Renal cortical epithelial cell (primary cell): ENCODE measurements around the gene PSMB9. TPM values are rescaled to one million over a fixed set of nuclear protein-coding genes. Genes with fewer than 3 reads are reported as not detected.

Source experiments
- DNase-seq: peaks from one replicate; pipeline ENCODE4 v3.0.0-alpha.2; 2011; ENCODE audit warnings: low read depth
- total RNA-seq: library from RNA; depleted of rRNA; stranded (reverse); fragments of >200 nt; gene quantifications from 2 replicates; pipeline ENCODE4 v1.2.3, GENCODE V29; 2014

PSMB9 gene
- total RNA-seq, 1 donor from 2014 or later, result 8.3 TPM

DNA sequence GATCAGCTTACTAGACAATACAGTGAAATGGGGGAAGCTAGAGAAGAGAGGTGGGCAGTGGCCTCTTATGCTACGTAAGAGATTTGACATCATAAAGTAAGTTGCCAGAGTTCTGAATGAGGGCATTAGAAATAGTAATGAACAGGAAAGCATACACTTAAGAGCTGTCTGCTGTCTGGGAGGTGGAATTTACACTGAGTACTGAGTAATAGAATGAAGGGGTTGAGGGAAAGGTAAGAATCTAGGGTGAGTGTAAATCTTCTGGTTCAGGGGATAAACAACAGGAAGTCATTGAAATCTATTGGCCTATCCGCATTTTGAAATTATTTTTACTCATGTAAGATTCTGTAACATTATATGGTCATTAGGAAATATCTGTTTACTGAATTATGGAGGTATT, 51.1 kb downstream of the PSMB9 start:
- DNase-seq, result peak; percentile 54

DNA sequence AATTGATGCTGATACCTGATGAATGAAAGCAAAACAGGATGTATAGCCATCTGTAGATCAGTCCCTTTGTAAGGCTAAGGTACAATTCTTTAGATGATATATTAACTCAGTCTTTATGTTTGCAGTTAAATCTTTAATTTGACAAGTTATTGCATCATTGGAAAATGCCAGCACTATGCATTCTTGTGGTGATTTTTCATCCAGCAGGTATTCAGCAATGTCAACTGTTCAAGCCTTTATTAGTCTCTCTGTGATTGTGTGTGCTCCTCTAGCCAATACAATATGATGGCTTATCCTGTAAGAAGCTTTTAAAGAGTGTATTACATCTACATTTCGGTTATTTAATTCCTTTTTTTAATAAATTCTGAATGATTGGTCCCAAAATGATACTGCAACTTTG, 52.5 kb downstream of the PSMB9 start:
- peak; percentile 86 for DNase-seq

DNA sequence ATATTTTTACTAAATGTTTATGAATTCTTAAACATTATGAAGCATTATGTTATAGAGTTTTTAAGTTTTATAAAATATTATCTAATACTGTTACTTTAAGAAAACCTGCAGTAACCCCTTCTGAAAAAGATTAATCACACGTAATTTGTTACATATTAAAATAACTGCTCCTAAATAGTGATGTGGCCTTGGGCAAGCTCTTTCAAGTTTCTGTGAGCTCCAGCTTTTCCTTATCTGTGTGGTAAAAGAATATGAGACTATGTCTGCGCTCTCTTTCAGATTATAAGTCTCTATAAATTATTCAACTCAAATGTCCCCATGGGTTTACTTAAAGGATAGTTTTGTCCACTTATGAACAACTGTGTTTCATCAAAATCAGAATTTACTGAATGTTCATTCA, 54.9 kb downstream of the PSMB9 start:
- DNase-seq, result peak; percentile 44

Other genes starting within 250 kb of the PSMB9 start
- 1.9 TPM in 1 of 2 replicates, not detected in the other for gene HLA-DQA1, start 216.8 kb upstream of the PSMB9 start, total RNA-seq
- gene HLA-DQB1, start 187.5 kb upstream of the PSMB9 start, total RNA-seq, result 1.8 and 28.0 TPM in 2 replicates
- not detected in 2 replicates for gene HLA-DQA2, start 112.8 kb upstream of the PSMB9 start, total RNA-seq
- not detected in 2 replicates for gene HLA-DQB2, start 90.7 kb upstream of the PSMB9 start, total RNA-seq
- gene HLA-DOB, start 37.2 kb upstream of the PSMB9 start, total RNA-seq, result under 0.01 TPM in 1 of 2 replicates, not detected in the other
- 14.1 and 14.4 TPM in 2 replicates for gene TAP2, start 15.5 kb upstream of the PSMB9 start, total RNA-seq
- gene PSMB8, start 10.1 kb upstream of the PSMB9 start, total RNA-seq, result 39.7 and 82.3 TPM in 2 replicates
- 57.6 and 124 TPM in 2 replicates for gene TAP1, start 488 bp upstream of the PSMB9 start, total RNA-seq
- 2.1 and 18.9 TPM in 2 replicates for gene HLA-DMB, start 86.8 kb downstream of the PSMB9 start, total RNA-seq
- gene HLA-DMA, start 98.9 kb downstream of the PSMB9 start, total RNA-seq, result 1.9 and 6.1 TPM in 2 replicates
- 47.8 and 107 TPM in 2 replicates for gene BRD2, start 114.4 kb downstream of the PSMB9 start, total RNA-seq
- gene HLA-DOA, start 155.4 kb downstream of the PSMB9 start, total RNA-seq, result 0.55 and 1.6 TPM in 2 replicates
- 7.0 and 9.7 TPM in 2 replicates for gene HLA-DPA1, start 219.5 kb downstream of the PSMB9 start, total RNA-seq
- gene HLA-DPB1, start 221.8 kb downstream of the PSMB9 start, total RNA-seq, result 12.2 and 25.7 TPM in 2 replicates